ENCODE measurements around the gene SCN1B. TPM values are rescaled to one million over a fixed set of nuclear protein-coding genes. Genes with fewer than 3 reads are reported as not detected.

SCN1B gene
- polyA plus RNA-seq, 1 donor from 2014 or later: 1.5 TPM

DNA sequence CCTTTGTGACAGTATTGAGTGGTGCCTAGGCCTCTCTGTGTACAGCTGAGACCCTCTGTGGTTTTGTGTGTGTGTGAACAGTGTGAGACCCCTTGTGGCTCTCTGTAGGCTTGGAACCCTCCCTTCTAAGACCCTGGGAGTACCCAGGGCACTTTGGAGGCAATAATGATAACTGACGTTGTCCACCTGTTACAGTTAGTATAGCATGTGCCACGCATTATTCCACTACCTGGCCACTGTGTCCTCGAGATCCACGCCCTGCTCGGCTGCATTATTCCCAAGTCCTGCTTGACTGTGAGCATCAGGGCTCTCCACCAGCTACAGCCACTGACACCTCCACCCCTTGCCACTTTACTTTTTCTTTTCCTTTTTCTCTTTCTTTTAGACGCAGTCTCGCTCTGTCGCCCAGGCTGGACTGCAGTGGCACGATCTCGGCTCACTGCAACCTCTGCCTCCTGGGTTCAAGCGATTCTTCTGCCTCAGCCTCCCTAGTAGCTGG lies 28.2 kb upstream of the SCN1B start:
- H3F3A ChIP-seq (ENCODE audit: insufficient read depth, low read length, poor library complexity, severe bottlenecking): no peaks in the 10 kb centered on the region
- H3K79me2 ChIP-seq (replicated peaks; ENCODE audit: insufficient read depth, low read length): peaks cover 59% of the 10 kb centered on the region
- no peak overlapping the region for H2AFZ ChIP-seq (ENCODE audit: low read depth, low read length)
- H3K36me3 ChIP-seq (ENCODE audit: insufficient read depth, low read length): no peaks in the 10 kb centered on the region
- no peak overlapping the region for H3K27ac ChIP-seq (ENCODE audit: low read length)
- no peaks in the 10 kb centered on the region for H3K27me3 ChIP-seq (ENCODE audit: insufficient read depth, low read depth, low read length)
- no peaks in the 10 kb centered on the region for H3K9me3 ChIP-seq (ENCODE audit: low read length)
- H3K9ac ChIP-seq (ENCODE audit: low read length): no peak overlapping the region
- H3K4me3 ChIP-seq (ENCODE audit: low read length): peak overlapping the region; percentile 96
- no peaks in the 10 kb centered on the region for H4K20me1 ChIP-seq (ENCODE audit: insufficient read depth)
- no peaks in the 10 kb centered on the region for H3K9me2 ChIP-seq (ENCODE audit: insufficient read depth, low read length)
- TF ChIP-seq POLR2AphosphoS5 (IDR thresholded peaks at IDR 0.05) (no peak), RAD21 (conservative IDR thresholded peaks at IDR 0.05) (no peak), EZH2 (IDR thresholded peaks at IDR 0.05; ENCODE audit: borderline replicate concordance, insufficient read depth, low read length, poor library complexity, severe bottlenecking) (no peak), TAF1 (IDR thresholded peaks at IDR 0.05; ENCODE audit: low read depth) (no peak), SMC3 (conservative IDR thresholded peaks at IDR 0.05; ENCODE audit: poor library complexity) (no peak), MXI1 (conservative IDR thresholded peaks at IDR 0.05; ENCODE audit: poor library complexity, severe bottlenecking) (no peak), EP300 (conservative IDR thresholded peaks at IDR 0.05; ENCODE audit: poor library complexity, severe bottlenecking) (no peak)
- TF ChIP-seq, protein P1, sequence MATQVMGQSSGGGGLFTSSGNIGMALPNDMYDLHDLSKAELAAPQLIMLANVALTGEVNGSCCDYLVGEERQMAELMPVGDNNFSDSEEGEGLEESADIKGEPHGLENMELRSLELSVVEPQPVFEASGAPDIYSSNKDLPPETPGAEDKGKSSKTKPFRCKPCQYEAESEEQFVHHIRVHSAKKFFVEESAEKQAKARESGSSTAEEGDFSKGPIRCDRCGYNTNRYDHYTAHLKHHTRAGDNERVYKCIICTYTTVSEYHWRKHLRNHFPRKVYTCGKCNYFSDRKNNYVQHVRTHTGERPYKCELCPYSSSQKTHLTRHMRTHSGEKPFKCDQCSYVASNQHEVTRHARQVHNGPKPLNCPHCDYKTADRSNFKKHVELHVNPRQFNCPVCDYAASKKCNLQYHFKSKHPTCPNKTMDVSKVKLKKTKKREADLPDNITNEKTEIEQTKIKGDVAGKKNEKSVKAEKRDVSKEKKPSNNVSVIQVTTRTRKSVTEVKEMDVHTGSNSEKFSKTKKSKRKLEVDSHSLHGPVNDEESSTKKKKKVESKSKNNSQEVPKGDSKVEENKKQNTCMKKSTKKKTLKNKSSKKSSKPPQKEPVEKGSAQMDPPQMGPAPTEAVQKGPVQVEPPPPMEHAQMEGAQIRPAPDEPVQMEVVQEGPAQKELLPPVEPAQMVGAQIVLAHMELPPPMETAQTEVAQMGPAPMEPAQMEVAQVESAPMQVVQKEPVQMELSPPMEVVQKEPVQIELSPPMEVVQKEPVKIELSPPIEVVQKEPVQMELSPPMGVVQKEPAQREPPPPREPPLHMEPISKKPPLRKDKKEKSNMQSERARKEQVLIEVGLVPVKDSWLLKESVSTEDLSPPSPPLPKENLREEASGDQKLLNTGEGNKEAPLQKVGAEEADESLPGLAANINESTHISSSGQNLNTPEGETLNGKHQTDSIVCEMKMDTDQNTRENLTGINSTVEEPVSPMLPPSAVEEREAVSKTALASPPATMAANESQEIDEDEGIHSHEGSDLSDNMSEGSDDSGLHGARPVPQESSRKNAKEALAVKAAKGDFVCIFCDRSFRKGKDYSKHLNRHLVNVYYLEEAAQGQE (IDR thresholded peaks at IDR 0.05; ENCODE audit: borderline replicate concordance): no peak
- TF ChIP-seq, protein P2, sequence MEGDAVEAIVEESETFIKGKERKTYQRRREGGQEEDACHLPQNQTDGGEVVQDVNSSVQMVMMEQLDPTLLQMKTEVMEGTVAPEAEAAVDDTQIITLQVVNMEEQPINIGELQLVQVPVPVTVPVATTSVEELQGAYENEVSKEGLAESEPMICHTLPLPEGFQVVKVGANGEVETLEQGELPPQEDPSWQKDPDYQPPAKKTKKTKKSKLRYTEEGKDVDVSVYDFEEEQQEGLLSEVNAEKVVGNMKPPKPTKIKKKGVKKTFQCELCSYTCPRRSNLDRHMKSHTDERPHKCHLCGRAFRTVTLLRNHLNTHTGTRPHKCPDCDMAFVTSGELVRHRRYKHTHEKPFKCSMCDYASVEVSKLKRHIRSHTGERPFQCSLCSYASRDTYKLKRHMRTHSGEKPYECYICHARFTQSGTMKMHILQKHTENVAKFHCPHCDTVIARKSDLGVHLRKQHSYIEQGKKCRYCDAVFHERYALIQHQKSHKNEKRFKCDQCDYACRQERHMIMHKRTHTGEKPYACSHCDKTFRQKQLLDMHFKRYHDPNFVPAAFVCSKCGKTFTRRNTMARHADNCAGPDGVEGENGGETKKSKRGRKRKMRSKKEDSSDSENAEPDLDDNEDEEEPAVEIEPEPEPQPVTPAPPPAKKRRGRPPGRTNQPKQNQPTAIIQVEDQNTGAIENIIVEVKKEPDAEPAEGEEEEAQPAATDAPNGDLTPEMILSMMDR (IDR thresholded peaks at IDR 0.05; ENCODE audit: poor library complexity, severe bottlenecking): no peak
- no peak overlapping the region for H3K4me2 ChIP-seq (ENCODE audit: low read length)

DNA sequence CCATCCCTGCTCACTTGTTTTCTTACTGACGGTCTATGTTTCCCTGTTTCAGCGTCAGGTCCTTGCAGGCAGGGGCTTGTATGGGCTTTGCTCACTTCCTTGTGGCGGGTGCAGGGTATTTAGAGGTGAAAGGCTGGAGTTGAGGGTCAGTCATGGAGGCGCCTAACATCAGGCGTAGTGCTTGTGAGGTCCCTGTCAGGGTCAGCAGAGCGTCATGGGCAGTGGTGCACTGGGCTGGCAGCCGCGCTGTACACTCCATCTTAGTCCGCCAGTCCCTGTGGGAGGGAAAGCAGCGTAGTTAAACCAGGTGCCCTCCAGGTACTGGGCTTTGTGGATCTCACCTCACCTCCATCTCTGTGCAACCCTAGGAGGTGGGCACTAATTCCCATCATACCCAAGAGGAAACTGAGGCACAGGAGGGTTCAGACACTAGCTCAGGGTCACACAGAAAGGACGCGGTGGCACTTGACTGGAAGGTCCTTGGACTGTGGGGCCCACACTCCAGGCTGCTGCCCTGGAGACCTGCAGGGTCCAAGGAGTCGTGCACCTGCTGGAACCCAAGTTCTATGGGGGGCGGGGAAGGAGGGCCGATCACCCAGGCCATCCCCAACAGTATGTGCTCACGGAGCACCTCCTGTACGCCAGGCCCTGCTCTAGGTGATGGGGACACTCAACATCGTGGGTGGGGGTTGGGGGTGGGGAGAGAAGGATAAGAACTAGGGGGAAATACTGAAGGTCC lies 25.6 kb upstream of the SCN1B start:
- Histone ChIP-seq H3K9me3 (ENCODE audit: low read length) (no peaks in the 10 kb centered on the region), H4K20me1 (ENCODE audit: insufficient read depth) (no peaks in the 10 kb centered on the region), H3K27me3 (ENCODE audit: insufficient read depth, low read depth, low read length) (no peaks in the 10 kb centered on the region), H3K9me2 (ENCODE audit: insufficient read depth, low read length) (no peaks in the 10 kb centered on the region), H3K27ac (ENCODE audit: low read length) (no peak overlapping the region), H3K36me3 (ENCODE audit: insufficient read depth, low read length) (no peaks in the 10 kb centered on the region), H3K79me2 (replicated peaks; ENCODE audit: insufficient read depth, low read length) (peaks cover 54% of the 10 kb centered on the region), H3F3A (ENCODE audit: insufficient read depth, low read length, poor library complexity, severe bottlenecking) (no peaks in the 10 kb centered on the region), H3K4me2 (ENCODE audit: low read length) (no peak overlapping the region), H3K9ac (ENCODE audit: low read length) (no peak overlapping the region), H3K4me3 (ENCODE audit: low read length) (no peak overlapping the region), H2AFZ (ENCODE audit: low read depth, low read length) (no peak overlapping the region)
- TF ChIP-seq RAD21 (conservative IDR thresholded peaks at IDR 0.05) (no peak), SMC3 (conservative IDR thresholded peaks at IDR 0.05; ENCODE audit: poor library complexity) (no peak), EP300 (conservative IDR thresholded peaks at IDR 0.05; ENCODE audit: poor library complexity, severe bottlenecking) (no peak), TAF1 (IDR thresholded peaks at IDR 0.05; ENCODE audit: low read depth) (no peak), EZH2 (IDR thresholded peaks at IDR 0.05; ENCODE audit: borderline replicate concordance, insufficient read depth, low read length, poor library complexity, severe bottlenecking) (no peak)
- TF ChIP-seq, protein P1 (IDR thresholded peaks at IDR 0.05; ENCODE audit: borderline replicate concordance): no peak
- TF ChIP-seq, protein P2 (IDR thresholded peaks at IDR 0.05; ENCODE audit: poor library complexity, severe bottlenecking): no peak

All from neural cell (in vitro differentiated cells).